HG02852 (cell line): Measurements from ENCODE around the gene SENP7.
A peak's percentile ranks its signal among the peaks of the same experiment; 100 is the strongest.
"Not testable (repeated sequence)": the region's sequence is repeated elsewhere in the genome, so short reads cannot be mapped to it uniquely, and the experiment has no call there.

Experiments used
- ATAC-seq: cut with Tn5 transposase; IDR thresholded peaks from one replicate; pipeline ENCODE4 v1.9.1; 2021; ENCODE audit warnings: mild to moderate bottlenecking, moderate library complexity; ENCODE audit not compliant: unreplicated experiment

SENP7 gene

DNA sequence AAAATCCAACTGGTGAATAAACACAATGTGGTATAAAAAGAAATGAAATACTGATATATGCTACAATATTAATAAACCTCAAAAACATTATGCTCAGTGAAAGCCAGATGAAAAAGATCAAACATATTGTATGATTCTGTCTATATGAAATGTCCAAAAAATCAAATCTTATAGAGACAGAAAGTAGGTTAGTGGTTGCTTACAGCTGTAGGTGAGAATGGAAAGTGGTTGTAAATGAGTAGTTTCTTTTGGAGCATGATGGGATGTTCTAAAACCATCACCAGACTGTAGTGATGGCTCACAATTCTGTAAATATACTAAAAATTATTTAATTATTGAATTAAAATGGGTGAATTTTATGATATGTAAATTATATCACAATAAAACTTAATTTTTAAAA, 58.4 kb downstream of the SENP7 start:
- no peak for ATAC-seq

DNA sequence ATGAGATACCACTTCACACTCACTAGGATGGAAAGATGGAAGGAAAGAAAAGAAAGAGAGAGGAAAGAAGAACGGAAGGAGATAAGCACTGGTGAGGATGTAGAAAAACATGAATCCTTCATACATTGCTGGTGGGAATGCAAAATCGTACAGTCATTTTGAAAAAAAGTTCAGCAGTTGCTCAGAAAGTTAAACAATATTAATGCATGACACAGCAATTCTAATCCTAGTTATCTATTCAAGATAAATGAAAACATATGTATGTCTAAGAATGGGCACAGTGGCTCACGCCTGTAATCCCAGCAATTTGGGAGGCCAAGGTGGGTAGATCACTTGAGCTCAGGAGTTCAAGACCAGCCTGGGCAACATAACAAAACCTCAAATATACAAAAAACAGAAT, 59.1 kb downstream of the SENP7 start:
- ATAC-seq: no peak

DNA sequence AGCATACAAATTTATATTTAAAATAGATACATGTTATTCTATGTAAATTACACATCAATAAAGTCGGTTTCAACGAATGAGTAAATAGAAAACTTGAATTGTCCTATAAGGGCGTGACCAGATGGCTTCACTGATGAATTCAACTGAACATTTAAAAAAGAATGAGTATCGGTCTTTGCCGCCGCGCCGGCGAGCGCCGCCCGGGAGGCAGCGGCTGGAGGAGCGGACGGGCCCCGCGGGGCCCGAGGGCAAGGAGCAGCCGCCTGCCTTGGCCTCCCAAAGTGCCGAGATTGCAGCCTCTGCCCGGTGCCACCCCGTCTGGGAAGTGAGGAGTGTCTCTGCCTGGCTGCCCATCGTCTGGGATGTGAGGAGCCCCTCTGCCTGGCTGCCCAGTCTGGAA, 74.4 kb downstream of the SENP7 start:
- not testable (repeated sequence) for ATAC-seq

DNA sequence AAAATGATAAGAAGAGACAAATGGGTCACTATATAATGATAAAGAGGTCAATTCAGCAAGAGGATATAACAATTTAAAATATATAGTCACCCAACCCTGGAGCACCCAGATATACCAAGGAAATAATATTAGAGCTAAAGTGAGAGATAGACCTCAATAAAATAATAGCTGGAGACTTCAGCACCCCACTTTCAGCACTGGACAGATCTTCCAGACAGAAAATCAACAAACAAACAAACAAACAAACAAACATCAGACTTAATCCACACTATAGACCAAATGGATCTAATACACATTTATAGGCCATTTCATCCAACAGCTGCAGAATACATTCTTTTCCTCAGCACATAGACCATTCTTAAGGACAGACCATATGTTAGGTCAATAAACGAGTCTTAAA, 79.4 kb downstream of the SENP7 start:
- ATAC-seq: no peak

DNA sequence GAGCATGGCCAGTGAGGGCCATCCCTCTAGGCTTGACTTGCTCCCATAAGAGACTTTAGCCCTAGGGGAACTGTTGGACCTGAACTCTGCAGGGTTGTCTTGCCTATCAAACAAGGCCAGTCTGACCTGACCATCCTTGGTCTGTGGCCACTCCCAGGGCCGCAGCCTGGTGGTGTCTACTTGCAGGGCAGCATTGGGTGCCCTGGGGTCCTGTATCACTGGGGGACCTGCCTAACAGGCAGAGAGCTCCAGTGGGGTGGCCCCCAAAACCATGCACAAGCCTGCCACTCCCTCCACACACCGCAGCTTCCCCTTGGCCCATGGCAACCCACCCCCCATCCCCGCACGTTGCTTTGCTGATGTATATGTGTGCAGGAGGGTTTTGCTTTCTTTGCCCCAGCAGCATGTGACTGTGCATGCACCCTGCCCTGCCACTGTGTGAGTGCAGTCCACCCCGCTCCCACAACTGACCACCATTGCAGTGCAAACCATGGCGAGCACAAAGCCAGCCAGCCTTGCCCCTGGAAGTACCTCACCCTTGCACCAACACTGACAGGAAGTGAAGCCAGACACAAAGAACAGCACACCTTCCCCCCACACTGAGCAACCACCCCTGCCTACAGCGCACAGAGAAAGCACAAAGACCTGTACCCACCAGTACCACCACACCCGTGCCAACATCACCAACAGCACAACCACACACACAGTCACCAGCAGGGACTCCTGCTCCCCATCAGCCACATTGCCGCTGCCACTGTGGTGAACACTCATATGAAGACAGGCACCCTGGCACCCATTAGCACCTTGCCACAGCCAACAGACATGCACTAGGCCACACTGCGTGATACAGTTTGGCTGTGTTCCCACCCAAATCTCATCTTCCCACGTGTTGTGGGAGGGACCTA, 88.8 kb downstream of the SENP7 start:
- no peak for ATAC-seq

DNA sequence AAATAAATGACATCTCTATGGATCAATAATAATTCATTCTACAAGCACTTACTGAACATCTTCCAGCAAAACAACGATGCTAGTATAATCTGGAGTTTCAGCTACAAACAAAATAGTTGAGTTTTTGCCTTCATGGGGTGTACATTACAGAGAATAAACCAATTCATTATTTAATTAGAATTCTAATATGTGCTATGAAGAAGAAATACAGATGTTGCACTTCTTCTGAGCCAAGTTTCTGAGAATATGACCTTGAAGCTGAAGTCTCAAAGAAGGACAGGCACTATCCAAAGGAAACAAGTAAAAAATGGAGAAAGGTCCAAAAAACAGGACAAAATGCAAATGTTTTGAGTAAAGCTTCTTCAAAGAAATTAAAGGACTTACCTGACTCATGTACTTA, 94.2 kb downstream of the SENP7 start:
- ATAC-seq: no peak

DNA sequence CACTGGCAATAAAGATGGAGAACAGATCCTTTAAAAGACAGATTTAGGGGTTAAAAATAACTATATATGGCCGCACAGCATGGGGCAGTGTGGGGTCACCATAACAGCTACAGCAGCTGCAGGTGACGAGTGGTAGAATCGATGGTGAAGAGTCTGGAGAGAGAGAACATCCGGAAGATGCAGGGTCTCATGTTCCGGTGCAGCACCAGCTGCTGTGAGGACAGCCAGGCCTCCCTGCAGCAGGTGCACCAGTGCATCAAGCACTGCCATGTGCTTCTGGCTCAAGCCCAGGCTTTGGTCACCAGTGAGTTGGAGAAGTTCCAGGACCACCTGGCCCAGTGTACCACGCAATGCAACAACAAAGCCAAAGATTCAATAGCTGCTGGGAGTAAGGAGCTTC, 98.9 kb downstream of the SENP7 start:
- no peak for ATAC-seq

DNA sequence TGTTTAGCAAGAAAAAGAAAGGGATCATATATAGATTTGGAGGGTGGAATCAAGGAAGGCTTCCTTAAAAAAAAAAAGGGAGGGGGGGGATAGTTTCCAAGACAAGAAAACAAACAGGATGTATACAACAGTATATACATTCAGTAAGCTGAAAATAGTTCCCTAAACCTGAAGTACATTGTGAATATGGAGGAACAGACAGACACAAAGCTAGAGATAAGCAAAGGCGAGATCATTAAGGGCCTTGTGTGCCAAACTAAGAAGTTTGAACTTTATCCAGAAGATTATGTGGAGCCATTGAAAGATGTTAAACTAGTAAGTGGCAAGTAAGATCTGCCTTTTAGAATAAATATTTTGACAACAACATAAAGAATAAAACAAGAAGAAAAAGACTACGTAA, 99.4 kb downstream of the SENP7 start:
- no peak for ATAC-seq

DNA sequence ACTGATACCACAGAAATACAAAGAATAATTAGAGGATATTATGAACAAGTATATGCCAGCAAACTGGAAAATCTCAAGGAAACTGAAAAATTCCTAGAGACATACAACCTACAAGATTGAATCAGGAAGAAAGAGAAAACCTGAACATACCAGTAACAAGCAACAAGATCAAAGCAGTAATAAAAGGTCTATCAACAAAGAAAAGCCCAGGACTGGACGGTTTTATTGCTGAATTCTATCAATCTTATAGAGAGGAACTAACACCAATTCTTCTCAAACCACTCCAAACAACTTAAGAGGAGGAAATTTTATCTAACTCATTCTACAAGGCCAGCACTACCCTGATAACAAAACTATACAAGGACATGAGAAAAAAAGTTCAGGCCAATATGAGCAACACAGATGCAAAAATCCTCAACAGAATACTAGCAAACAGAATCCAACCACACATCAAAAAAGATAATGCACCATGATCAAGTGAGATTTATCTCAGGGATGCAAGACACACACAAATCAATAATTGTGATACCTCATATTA, 121.5 kb downstream of the SENP7 start:
- no peak for ATAC-seq

DNA sequence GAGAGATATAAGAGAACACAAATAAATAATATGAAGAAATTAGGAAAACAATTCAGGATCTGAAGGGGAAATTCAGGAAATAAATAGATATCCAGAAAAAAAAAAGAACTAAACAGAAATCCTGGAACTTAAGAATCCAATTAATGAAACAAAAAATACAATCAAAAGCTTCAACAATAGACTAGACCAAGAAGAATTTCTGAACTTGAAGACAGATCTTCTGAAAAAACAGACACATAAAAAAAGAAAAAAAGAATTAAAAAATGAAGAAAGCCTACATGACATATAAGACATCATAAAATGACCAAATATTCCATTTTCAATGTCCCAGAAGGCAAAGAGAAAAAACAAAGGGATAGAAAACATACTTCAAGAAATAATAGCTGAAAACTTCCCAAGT, 124.3 kb downstream of the SENP7 start:
- no peak for ATAC-seq

DNA sequence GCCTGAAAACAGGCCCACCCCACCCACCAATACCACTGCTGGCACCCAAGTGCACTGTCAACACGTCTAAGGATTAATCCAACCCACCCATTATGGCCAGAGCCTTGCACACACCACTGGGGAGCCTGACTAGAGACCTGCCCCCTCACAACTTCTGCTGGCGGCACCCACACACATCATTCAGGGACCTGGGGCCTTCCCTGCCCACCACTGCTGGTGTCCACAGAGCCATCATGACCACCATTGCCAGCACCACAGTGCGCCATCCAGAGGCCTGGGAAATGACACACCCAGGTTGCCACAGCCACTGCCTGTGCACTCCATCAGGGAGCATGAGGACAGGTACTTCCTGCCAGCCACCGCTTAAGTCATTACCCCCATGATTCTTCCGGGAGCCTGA, 125.7 kb downstream of the SENP7 start:
- ATAC-seq: no peak

DNA sequence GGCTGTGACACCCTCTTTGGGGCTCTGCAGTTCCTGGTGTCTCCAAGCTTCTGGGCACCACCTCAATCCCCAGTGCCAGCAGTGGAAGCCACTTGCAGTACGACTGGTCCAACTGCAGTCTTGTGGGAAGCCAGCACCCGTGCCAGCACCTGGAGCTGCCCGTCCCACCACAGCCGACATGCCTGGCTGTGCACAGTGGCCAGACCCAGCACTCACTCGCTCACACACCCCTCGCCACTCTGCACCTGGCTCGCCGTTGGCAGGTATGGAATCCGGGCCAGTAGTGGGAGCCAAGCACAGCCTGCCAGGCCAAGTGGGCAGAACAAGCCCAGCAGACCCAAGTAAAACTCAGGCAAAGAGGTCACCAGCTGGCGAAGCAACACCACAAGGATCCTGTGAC, 128.6 kb downstream of the SENP7 start:
- no peak for ATAC-seq

DNA sequence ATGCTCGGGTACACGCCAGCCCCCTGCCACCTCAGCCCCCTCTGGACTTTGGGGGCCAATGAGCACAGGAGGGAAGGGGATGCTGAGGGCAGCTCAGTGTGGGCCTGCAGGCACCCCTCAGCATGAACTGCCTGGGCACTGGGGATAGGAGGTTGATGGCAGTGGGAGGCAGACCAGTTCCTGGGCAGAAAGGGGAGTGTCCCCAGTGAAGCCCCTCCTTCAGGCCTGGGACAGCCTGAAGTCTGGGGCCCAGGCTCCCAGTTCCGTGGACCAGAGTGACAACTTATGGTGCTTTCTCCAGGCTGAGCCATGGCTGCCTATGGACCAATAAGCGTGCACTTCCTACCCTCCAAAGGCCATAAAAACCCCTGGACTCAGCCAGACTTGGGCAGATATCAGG, 129.4 kb downstream of the SENP7 start:
- ATAC-seq: no peak

DNA sequence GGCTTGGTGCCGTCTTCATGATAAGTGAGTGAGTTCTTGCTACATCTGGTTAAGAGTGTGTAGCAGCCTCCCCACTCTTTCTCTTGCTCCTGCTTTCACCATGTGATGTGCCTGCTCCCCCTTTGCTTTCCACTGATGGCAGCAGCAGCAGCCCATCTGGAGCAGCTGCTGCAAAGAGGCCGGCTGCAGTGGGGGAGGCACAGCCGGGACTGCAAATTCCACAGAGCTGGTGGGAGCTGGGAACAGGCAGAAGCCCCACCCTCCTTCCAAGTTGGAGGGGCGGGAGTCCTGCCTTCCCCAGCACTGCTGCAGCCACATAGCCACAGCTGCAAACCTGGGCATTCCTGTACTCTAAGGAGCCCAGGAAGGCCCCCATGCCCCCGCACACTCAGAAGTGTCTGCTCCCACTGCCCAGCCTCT, 129.8 kb downstream of the SENP7 start:
- no peak for ATAC-seq

DNA sequence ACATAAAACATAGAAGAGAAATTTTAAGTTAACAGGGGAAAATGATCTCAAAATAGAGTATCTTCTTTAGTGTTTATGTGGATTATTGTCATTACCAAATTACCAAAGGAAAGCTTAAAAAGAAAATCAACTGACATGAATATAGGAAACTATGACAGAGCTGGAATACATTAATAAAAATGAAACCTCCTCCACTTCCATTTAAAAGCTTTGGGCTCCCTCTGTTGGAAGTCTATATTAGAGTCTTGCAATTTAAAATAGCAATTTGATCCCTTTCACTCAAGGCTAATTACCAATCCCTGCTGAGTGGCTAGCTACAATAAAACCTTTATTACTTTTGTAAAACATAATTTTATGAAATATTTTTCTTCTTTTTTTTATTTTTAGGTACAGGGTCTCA, 131.2 kb downstream of the SENP7 start:
- ATAC-seq: no peak

DNA sequence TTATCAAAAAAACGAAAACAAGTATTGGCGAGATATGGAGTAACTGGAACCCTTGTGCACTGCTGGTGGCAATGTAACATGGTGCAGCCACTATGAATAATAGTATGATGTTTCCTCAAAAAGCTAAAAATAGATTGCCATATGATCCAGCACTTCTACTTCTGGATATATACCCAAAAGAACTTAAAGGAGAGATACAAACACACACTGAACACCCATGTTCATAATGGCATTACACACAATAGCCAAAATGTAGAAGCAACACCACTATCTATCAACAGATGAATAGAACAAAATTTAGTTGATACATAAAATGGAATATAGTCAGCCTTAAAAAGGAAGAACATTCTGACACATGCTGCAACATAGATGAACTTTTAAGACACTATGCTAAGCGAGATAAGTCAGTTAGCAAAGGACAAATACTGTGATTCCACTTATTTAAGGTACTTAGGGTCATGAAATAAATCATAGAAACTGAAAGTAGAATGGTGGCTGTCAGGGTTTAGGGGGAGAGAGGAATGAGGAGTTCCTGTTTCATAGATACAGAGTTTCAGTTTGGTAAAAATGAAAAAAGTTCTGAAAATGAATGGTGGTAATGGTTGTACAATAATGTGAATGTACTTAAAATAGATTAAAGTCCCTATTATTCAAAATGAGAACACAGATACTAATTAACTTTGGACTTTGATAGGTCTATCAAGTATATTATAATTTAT, 133.2 kb downstream of the SENP7 start:
- ATAC-seq: peak; percentile 93

DNA sequence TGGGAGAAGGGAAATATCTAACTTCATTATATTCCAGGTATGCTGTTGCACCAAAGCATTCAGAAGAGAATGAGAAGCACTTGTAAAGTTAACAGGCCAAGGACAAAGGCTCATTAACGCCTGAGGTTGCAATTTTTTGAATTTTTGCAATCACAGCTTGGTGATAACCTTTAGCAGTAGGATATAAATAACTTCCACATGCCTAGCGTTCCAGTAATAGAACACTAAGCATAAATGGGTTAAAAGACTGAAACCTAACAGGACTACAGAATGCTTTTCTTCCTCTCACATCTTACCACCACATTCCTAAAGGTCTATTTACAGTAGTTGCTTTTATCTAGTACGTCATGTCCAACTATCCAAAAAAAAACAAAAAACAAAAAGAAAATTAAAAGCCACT, 135.2 kb downstream of the SENP7 start:
- ATAC-seq: no peak

DNA sequence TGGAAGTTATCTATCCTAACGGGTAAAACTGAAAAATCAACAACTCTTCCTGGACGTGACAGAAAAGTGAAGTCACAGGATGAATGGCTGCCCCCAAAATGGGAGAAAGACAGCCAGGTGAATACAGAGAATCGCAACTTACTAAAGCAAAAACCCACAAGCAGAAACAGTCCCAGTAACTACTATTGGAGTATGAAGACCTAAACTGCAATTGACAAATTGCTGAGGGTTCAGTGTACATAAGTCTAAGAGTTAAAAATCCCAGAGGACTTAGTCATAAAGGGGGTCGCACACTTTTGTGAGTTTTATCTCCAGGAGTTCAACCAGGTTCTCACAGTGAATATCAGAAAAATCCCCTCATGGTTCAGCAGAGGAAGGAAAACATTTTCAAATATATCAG, 135.8 kb downstream of the SENP7 start:
- ATAC-seq: peak; percentile 30

DNA sequence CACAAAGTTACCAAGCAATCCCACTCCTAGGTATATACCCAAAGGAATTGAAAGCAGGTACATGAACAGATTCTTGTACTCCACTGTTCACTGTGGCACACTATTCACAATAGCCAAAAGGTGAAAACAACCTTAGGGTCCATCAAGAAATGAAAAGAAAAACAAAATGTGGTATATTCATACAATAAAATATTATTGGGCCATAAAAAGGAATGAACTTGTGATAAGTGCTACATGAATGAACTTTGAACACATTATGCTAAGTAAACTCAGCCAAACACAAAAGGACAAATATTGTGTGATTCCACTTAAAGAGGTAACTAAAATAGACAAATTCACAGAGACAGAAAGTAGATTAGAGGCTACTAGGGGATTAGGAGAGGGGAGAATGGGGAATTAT, 137.4 kb downstream of the SENP7 start:
- ATAC-seq: no peak

DNA sequence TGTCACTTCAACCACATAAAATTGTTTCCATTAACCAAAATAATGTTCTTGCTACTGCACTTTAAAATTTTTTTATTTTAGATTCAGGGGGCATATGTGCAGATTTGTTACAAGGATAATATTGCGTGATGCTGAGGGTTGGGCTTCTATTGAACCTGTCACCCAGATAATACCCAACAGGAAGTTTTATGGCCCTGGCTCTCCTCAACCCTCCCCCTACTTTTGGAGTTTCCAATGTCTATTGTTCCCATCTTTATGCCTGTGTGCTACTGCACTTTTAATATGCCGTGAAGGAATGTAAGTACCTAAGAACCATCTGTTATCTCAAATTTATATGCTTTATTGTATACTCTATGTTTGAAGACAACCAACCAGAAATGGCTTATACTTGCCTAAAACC, 150.6 kb downstream of the SENP7 start:
- no peak for ATAC-seq

DNA sequence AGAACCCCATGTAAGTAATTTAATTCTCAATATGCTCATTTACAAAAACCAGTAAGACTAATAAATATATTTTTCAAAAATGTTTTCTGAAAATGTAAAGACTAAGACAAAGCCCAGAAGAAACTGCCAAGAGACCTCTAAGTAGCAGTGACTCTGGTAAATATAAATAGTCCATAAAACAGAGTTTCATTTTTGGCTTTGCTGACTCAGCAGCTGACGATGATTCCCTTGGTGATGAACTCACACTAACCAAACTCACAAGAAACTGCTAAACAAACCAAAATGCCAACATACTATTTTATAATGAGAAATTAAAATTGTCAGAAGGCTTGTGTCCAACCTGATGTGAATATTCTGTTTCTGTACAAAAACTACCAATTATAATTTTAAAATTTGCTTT, 161.2 kb downstream of the SENP7 start:
- no peak for ATAC-seq

DNA sequence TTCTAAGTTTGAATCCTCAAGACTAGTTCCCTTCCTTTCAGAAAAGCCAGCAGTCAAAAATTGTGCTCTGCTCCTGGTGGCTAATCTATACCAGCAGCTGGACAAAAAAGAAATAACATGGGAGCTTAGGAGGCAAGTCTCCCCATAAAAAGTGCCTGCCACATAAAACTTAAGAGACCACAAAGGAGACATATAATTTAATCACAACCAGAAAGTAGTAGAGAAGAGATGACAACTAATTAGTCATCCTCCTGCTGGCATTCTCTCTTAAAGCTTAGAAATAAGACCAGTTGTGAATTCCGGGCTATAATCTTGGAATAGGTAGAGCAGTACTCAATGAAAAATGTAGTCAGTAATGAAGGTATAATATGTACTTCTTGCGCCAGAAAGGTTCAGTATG, 172.4 kb downstream of the SENP7 start:
- ATAC-seq: no peak
